Esophagus (tissue), 2 donors: ENCODE measurements around the gene NDUFS5. TPM values are rescaled to one million over a fixed set of nuclear protein-coding genes. Genes with fewer than 3 reads are reported as not detected.
"Not testable (repeated sequence)": the region's sequence is repeated elsewhere in the genome, so short reads cannot be mapped to it uniquely, and the experiment has no call there.

Experiments used
- H3K27ac ChIP-seq, 2 donors: one replicate each; pipeline ENCODE4 v1.5.1; 2013; ENCODE audit warnings: low read depth in 2 of 2, mild to moderate bottlenecking in 2 of 2, inconsistent platforms in 1 of 2, low read length in 1 of 2, moderate library complexity in 1 of 2
- H3K27me3 ChIP-seq, 2 donors: one replicate each; pipeline ENCODE4 v1.6.1; 2013; ENCODE audit warnings: low read length in 2 of 2, control low read depth in 1 of 2, mild to moderate bottlenecking in 1 of 2; ENCODE audit not compliant: insufficient read depth in 2 of 2, control insufficient read depth in 1 of 2
- H3K36me3 ChIP-seq, 2 donors: one replicate each; pipeline ENCODE4 v1.6.1; 2013; ENCODE audit warnings: low read length in 1 of 2; ENCODE audit not compliant: control insufficient read depth in 2 of 2, insufficient read depth in 2 of 2
- H3K4me1 ChIP-seq, 2 donors: one replicate each; pipeline ENCODE4 v1.6.1; 2013; ENCODE audit warnings: low read length in 1 of 2; ENCODE audit not compliant: control insufficient read depth in 2 of 2, insufficient read depth in 2 of 2
- H3K4me3 ChIP-seq, 2 donors: one replicate each; pipeline ENCODE4 v1.5.1; 2013; ENCODE audit warnings: low read length in 2 of 2, mild to moderate bottlenecking in 2 of 2, low read depth in 1 of 2, moderate library complexity in 1 of 2
- H3K9me3 ChIP-seq, 2 donors: one replicate each; pipeline ENCODE4 v1.6.1; 2013; ENCODE audit warnings: mild to moderate bottlenecking in 2 of 2, low read depth in 1 of 2, low read length in 1 of 2, moderate library complexity in 1 of 2; ENCODE audit not compliant: control insufficient read depth in 2 of 2, insufficient read depth in 1 of 2
- WGBS, 2 donors: extraction: QIAGEN DNeasy Blood & Tissue Kit; methylation state at CpG; one replicate each; pipeline ENCODE4 v1.1.7; 2013; 5-methylcytosine and 5-hydroxymethylcytosine counted together
- polyA plus RNA-seq, 2 donors: library from polyadenylated mRNA; stranded (reverse); fragments of 200-250 nt; gene quantifications; one replicate each; pipeline ENCODE4 v1.2.3, GENCODE V29; 2013
- donor health status: healthy with polysubstance abuse.
- donor health status: Bipolar disorder and iron deficiency.

The NDUFS5 gene
- polyA plus RNA-seq, 2 donors, result 545 to 814 TPM

GRCh38 chr1:39006726-39007645, 19.2 kb upstream of the NDUFS5 start:
- no peak overlapping the region for H3K27ac ChIP-seq
- H3K9me3 ChIP-seq, result no peaks in the 10 kb centered on the region
- peaks cover 17% of the 10 kb centered on the region in 2 donors for H3K36me3 ChIP-seq
- no peak overlapping the region for H3K4me3 ChIP-seq
- 93 to 94% methylated on average over 13 of the region's 13 CpGs for WGBS, 2 donors
- no peaks in the 10 kb centered on the region for H3K4me1 ChIP-seq
- no peaks in the 10 kb centered on the region for H3K27me3 ChIP-seq

- not testable (repeated sequence) for H3K4me1 ChIP-seq, H3K9me3 ChIP-seq, H3K36me3 ChIP-seq, H3K4me3 ChIP-seq, H3K27me3 ChIP-seq, H3K27ac ChIP-seq
- 90 to 91% methylated on average over 8 of the region's 8 CpGs for WGBS, 2 donors
Measured at GRCh38 chr1:39014956-39015355, 11.2 kb upstream of the NDUFS5 start.

- Histone ChIP-seq H3K36me3 (no peaks in the 10 kb centered on the region), H3K9me3 (no peaks in the 10 kb centered on the region)
- WGBS, 2 donors, result 78 to 82% methylated on average over 10 of the region's 10 CpGs
Measured at GRCh38 chr1:39016604-39017171, 9.5 kb upstream of the NDUFS5 start.

GRCh38 chr1:39017266-39017665, 8.9 kb upstream of the NDUFS5 start:
- H3K27me3 ChIP-seq, result no peaks in the 10 kb centered on the region
- WGBS, 2 donors, result 74 to 75% methylated on average over 5 of the region's 5 CpGs
- H3K9me3 ChIP-seq, result no peaks in the 10 kb centered on the region
- H3K36me3 ChIP-seq, result no peaks in the 10 kb centered on the region
- H3K27ac ChIP-seq, result no peak overlapping the region
- H3K4me3 ChIP-seq, result no peak overlapping the region
- H3K4me1 ChIP-seq, result no peaks in the 10 kb centered on the region

More at GRCh38 chr1:39016604-39017171, 9.5 kb upstream of the NDUFS5 start:
- Histone ChIP-seq H3K4me3 (no peak overlapping the region), H3K4me1 (no peaks in the 10 kb centered on the region), H3K27me3 (no peaks in the 10 kb centered on the region), H3K27ac (no peak overlapping the region)

GRCh38 chr1:39020494-39020893, 5.7 kb upstream of the NDUFS5 start:
- WGBS, 2 donors, result 50 to 89% methylated on average over 1 of the region's 1 CpG
- not testable (repeated sequence) for H3K4me1 ChIP-seq, H3K9me3 ChIP-seq, H3K36me3 ChIP-seq, H3K27ac ChIP-seq, H3K27me3 ChIP-seq, H3K4me3 ChIP-seq

GRCh38 chr1:39021426-39021825, 4.7 kb upstream of the NDUFS5 start:
- Histone ChIP-seq H3K4me1 (peaks cover 0 to 5% of the 10 kb centered on the region in 2 donors), H3K36me3 (no peaks in the 10 kb centered on the region), H3K9me3 (no peaks in the 10 kb centered on the region), H3K27me3 (no peaks in the 10 kb centered on the region), H3K4me3 (no peak overlapping the region), H3K27ac (no peak overlapping the region)
- 64 to 72% methylated on average over 1 of the region's 1 CpG for WGBS, 2 donors

GRCh38 chr1:39023140-39023539, 3.0 kb upstream of the NDUFS5 start:
- no peak overlapping the region for H3K27ac ChIP-seq
- no peaks in the 10 kb centered on the region for H3K9me3 ChIP-seq

GRCh38 chr1:39026866-39027507, 837 bp downstream of the NDUFS5 start:
- H3K27ac ChIP-seq, result peak overlapping the region; percentile 85 to 99

More at GRCh38 chr1:39023140-39023539, 3.0 kb upstream of the NDUFS5 start:
- H3K4me3 ChIP-seq, result no peak overlapping the region
- peaks cover 0 to 5% of the 10 kb centered on the region in 2 donors for H3K4me1 ChIP-seq
- 36 to 65% methylated on average over 1 of the region's 1 CpG for WGBS, 2 donors
- H3K27me3 ChIP-seq, result no peaks in the 10 kb centered on the region
- H3K36me3 ChIP-seq, result no peaks in the 10 kb centered on the region

GRCh38 chr1:39034114-39034654, 8.0 kb downstream of the NDUFS5 start:
- WGBS, 2 donors, result 62 to 68% methylated on average over 6 of the region's 6 CpGs
- Histone ChIP-seq H3K27me3 (no peaks in the 10 kb centered on the region), H3K4me3 (no peak overlapping the region), H3K9me3 (no peaks in the 10 kb centered on the region), H3K4me1 (no peaks in the 10 kb centered on the region), H3K27ac (no peak overlapping the region), H3K36me3 (peaks cover 4 to 10% of the 10 kb centered on the region in 2 donors)

More at GRCh38 chr1:39026866-39027507, 837 bp downstream of the NDUFS5 start:
- Histone ChIP-seq H3K36me3 (peaks cover 2 to 6% of the 10 kb centered on the region in 2 donors), H3K9me3 (no peaks in the 10 kb centered on the region), H3K4me3 (peak overlapping the region; percentile 59 to 84), H3K27me3 (no peaks in the 10 kb centered on the region), H3K4me1 (peaks cover 0 to 5% of the 10 kb centered on the region in 2 donors)
- WGBS, 2 donors, result 26 to 30% methylated on average over 30 of the region's 30 CpGs
